ENCODE results near the gene CASZ1. TPM values are rescaled to one million over a fixed set of nuclear protein-coding genes. Genes with fewer than 3 reads are reported as not detected.

CASZ1 gene
- total and polyA plus RNA-seq, 2 donors from 2014 or later: 10.1 to 33.0 TPM

DNA sequence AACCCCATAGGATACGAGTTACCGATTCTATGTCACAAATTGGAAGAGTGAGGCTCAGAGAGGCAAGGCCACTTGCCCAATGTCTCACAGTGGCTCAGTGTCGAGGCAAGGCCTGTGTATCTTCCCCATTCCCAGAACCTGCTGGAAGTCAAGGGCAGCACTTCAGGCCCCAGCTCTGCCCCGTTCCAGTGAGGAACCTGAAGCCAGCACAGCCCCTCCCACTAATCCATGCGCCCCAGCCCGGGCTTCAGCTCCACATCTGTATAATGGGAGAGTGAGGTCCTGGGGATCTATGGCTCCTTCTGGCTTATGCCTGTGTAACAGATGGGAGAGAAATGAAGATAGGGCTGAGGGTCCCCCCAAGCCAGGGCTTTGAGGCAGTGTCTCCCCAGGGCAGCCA is 56.3 kb downstream of the CASZ1 start:
- intact Hi-C loops (cut with DNase I): no loop called here
- Histone ChIP-seq H3K4me3 (ENCODE audit: low read length in 3 of 3) (no peak overlapping the region), H3K27ac (ENCODE audit: low read depth in 2 of 2, low read length in 2 of 2) (no peak overlapping the region), H3K9ac (ENCODE audit: low read length in 3 of 3) (peak overlapping the region in 1 of 3 donors; percentile 19), H3K9me3 (ENCODE audit: control insufficient read depth in 2 of 3, insufficient read depth in 1 of 3, low read length in 3 of 3) (no peaks in the 10 kb centered on the region), H3K27me3 (ENCODE audit: control insufficient read depth, insufficient read depth, low read length) (no peaks in the 10 kb centered on the region), H3K4me1 (ENCODE audit: control insufficient read depth in 2 of 3, insufficient read depth in 2 of 3, low read depth in 1 of 3, low read length in 3 of 3) (peaks cover 2 to 28% (median 24%) of the 10 kb centered on the region in 3 donors), H3K36me3 (ENCODE audit: control insufficient read depth in 2 of 3, insufficient read depth in 3 of 3, low read length in 3 of 3) (no peaks in the 10 kb centered on the region)
- DNase-seq (no peak), FAIRE-seq (no peak)
- no peak for TF ChIP-seq CTCF (IDR thresholded peaks at IDR 0.05; ENCODE audit: borderline replicate concordance, extremely low read depth, insufficient read depth)

- DNase-seq: no peak
- Histone ChIP-seq H3K27me3 (ENCODE audit: control insufficient read depth, insufficient read depth, low read length) (no peaks in the 10 kb centered on the region), H3K4me1 (ENCODE audit: control insufficient read depth in 2 of 3, insufficient read depth in 2 of 3, low read depth in 1 of 3, low read length in 3 of 3) (peaks cover 2 to 28% (median 24%) of the 10 kb centered on the region in 3 donors), H3K27ac (ENCODE audit: low read depth in 2 of 2, low read length in 2 of 2) (peak overlapping the region in 1 of 2 donors; percentile 41), H3K36me3 (ENCODE audit: control insufficient read depth in 2 of 3, insufficient read depth in 3 of 3, low read length in 3 of 3) (no peaks in the 10 kb centered on the region), H3K9me3 (ENCODE audit: control insufficient read depth in 2 of 3, insufficient read depth in 1 of 3, low read length in 3 of 3) (no peaks in the 10 kb centered on the region), H3K4me3 (ENCODE audit: low read length in 3 of 3) (no peak overlapping the region), H3K9ac (ENCODE audit: low read length in 3 of 3) (peak overlapping the region in 1 of 3 donors; percentile 19)
- FAIRE-seq: no peak
- no peak for TF ChIP-seq CTCF (IDR thresholded peaks at IDR 0.05; ENCODE audit: borderline replicate concordance, extremely low read depth, insufficient read depth)
- intact Hi-C loops (cut with DNase I): no loop called here
These were observed 56.9 kb downstream of the CASZ1 start for GRCh38 chr1:10739589-10739988.

DNA sequence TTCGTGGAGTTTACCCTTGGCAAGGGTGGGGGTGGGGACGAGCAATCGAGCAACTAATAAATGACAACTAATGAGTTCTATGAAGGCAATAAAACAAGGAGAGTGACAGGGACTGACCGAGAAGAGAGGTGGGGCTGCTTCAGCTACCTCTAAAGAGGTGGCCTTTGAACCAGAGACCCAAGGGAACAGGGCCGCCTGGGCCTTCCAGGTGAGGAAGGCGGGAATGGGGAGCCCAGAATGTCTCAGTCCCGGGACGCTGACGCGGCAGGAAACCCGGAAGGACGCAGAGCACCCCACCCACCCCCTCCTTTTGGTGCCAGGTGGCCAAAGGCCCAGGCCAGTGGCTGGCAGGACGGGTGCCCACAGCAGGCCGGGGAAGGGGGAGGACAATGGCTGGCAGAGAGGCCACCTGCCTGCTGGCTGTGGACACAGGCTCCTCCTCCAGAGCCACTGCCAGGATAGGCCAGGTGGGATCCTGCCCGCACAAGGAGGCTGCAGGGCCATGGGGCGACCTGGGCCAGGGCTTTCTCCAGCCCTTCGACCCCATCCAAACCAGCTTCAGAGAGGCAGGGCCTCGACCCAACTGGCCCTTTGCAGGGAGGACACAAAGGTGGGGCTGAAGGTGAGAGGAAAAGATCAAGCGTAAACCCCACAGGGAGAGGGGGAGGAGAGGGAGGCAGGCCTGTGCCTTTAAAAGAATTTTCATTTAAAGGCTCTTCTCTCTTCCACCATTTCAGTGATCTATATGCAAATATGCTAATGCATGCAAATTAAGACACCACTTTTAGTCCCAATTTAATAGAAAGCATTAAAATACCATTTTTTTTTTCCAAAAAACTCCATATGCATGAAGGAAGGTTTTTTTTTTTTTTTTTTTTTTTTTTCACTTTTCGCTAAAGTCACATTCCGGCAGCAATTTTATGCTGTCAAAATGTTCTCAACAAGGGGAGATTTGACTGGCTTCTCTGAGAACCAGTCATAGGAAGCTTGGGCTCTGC is 58.1 kb downstream of the CASZ1 start:
- intact Hi-C loops (cut with DNase I): no loop called here

More for the DNA sequence above, 58.1 kb downstream of the CASZ1 start:
- H3K36me3 ChIP-seq (ENCODE audit: control insufficient read depth in 2 of 3, insufficient read depth in 3 of 3, low read length in 3 of 3): no peaks in the 10 kb centered on the region
- peak overlapping the region; percentile 82 to 83 for H3K27ac ChIP-seq (ENCODE audit: low read depth in 2 of 2, low read length in 2 of 2)
- peak in 1 of 5 donors; percentile 84 for DNase-seq
- no peaks in the 10 kb centered on the region for H3K27me3 ChIP-seq (ENCODE audit: control insufficient read depth, insufficient read depth, low read length)
- no peak for FAIRE-seq
- peak overlapping the region in 1 of 3 donors; percentile 8 for H3K9ac ChIP-seq (ENCODE audit: low read length in 3 of 3)
- H3K4me3 ChIP-seq (ENCODE audit: low read length in 3 of 3): no peak overlapping the region
- TF ChIP-seq CTCF (IDR thresholded peaks at IDR 0.05; ENCODE audit: borderline replicate concordance, extremely low read depth, insufficient read depth): no peak
- H3K4me1 ChIP-seq (ENCODE audit: control insufficient read depth in 2 of 3, insufficient read depth in 2 of 3, low read depth in 1 of 3, low read length in 3 of 3): peaks cover 2 to 28% (median 24%) of the 10 kb centered on the region in 3 donors
- H3K9me3 ChIP-seq (ENCODE audit: control insufficient read depth in 2 of 3, insufficient read depth in 1 of 3, low read length in 3 of 3): no peaks in the 10 kb centered on the region
